MG63 (cell line): Measurements from ENCODE around the gene LIPN. TPM values are rescaled to one million over a fixed set of nuclear protein-coding genes. Genes with fewer than 3 reads are reported as not detected.

Experiments
- DNase-seq: peaks from one replicate; pipeline ENCODE4 v3.0.0-alpha.2; 2020
- H3K27me3 ChIP-seq: fragments of 250-450 bp; sonication (Bioruptor Pico); 2 replicates; pipeline ENCODE4 v1.5.1; 2020; ENCODE audit warnings: mild to moderate bottlenecking, moderate library complexity
- H3K36me3 ChIP-seq: fragments of 250-450 bp; sonication (Bioruptor Pico); 2 replicates; pipeline ENCODE4 v1.5.1; 2020; ENCODE audit warnings: mild to moderate bottlenecking, moderate library complexity
- H3K4me3 ChIP-seq: fragments of 250-450 bp; sonication (Bioruptor Pico); 2 replicates; pipeline ENCODE4 v1.5.1; 2020; ENCODE audit warnings: mild to moderate bottlenecking, moderate library complexity
- H3K9me3 ChIP-seq: fragments of 250-450 bp; sonication (Bioruptor Pico); 2 replicates; pipeline ENCODE4 v1.5.1; 2020; ENCODE audit warnings: mild to moderate bottlenecking, moderate library complexity
- total RNA-seq: library from RNA; depleted of rRNA; stranded (reverse); fragments of >200 nt; shearing (Covaris generic); gene quantifications from 2 replicates; pipeline ENCODE4 v1.2.3, GENCODE V29; 2014; ENCODE audit warnings: low replicate concordance

Gene LIPN
- total RNA-seq, 1 experiment from 2014 or later = 0.10 TPM

DNA sequence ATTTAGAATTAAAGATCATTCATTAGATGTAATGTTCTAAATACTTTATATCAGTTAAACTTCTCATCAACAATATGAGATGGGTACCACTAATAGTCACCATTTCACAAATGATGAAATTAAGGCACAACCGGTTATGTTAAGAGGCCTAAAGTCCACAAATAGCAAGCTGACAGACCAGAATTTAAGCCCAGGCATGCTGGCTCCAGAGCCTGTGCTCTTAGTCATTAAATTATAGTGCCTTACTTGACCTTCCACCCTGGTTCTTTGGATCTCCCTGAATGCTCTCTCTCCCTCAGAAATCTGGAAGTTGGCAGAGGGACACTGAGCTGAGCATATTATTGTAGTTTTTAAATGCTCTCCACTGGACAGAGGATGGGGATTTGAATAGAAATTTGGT lies 3.6 kb downstream of the LIPN start:
- H3K27me3 ChIP-seq = no peaks in the 10 kb centered on the region
- no peaks in the 10 kb centered on the region for H3K36me3 ChIP-seq
- H3K9me3 ChIP-seq = no peaks in the 10 kb centered on the region
- no peak overlapping the region for H3K4me3 ChIP-seq
- peak; percentile 51 for DNase-seq

DNA sequence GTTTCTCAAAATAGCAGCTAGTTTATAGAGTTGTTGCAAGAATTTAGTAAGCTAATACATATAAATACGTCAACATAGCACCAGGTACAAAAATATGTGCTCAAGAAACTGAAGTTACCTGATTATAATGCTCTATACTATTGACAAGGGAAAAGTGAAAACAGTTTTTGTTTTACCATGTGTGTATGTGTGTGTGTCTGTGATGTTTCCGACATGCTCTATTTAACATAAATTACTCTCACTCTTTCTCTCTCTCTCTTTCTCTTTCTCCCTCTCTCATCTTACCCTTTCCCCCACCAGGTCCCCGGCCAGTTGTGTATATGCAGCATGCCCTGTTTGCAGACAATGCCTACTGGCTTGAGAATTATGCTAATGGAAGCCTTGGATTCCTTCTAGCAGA lies 4.3 kb downstream of the LIPN start:
- DNase-seq = no peak
- no peaks in the 10 kb centered on the region for H3K9me3 ChIP-seq
- no peaks in the 10 kb centered on the region for H3K36me3 ChIP-seq
- no peaks in the 10 kb centered on the region for H3K27me3 ChIP-seq
- no peak overlapping the region for H3K4me3 ChIP-seq

DNA sequence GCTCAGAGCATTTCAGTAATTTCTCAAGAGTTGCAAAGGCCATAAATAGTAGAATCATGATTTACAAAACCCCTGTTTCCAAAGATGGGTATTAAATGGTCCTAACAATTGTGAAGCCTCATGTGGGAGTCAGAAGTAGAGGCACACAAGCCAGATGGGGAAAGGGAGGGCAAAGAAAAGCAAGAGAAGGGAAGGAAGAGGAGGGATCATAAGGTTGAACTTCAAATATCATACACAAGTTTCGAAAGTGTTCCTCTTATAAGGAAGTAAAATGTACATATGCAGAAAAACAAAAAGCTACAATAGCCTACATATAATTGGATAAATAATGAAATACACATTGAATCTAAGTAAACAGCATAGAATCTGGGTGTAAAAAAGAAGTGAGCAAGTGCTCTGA lies 6.0 kb downstream of the LIPN start:
- no peak for DNase-seq
- Histone ChIP-seq H3K27me3 (no peaks in the 10 kb centered on the region), H3K9me3 (no peaks in the 10 kb centered on the region), H3K4me3 (no peak overlapping the region), H3K36me3 (no peaks in the 10 kb centered on the region)

DNA sequence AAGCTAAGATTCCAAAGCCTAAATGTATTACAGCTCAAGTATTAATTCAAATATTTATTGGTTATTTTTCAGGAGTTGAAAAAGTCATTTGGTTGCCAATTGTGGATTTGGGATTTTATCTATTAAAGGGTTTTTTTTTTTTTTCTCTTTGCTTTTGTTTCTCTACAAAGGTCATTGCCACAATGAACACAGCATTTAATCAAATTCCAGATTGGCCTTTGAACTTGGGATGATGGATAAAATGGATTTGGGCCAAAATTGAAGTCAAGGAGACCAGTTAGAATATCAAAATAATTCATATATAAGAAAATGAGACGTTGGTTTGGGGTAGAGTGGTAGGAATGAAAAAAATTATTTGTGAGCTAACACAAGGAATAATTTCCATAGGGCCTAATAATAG lies 9.6 kb downstream of the LIPN start:
- Histone ChIP-seq H3K9me3 (peaks cover 4% of the 10 kb centered on the region), H3K36me3 (no peaks in the 10 kb centered on the region), H3K27me3 (no peaks in the 10 kb centered on the region), H3K4me3 (no peak overlapping the region)
- no peak for DNase-seq

DNA sequence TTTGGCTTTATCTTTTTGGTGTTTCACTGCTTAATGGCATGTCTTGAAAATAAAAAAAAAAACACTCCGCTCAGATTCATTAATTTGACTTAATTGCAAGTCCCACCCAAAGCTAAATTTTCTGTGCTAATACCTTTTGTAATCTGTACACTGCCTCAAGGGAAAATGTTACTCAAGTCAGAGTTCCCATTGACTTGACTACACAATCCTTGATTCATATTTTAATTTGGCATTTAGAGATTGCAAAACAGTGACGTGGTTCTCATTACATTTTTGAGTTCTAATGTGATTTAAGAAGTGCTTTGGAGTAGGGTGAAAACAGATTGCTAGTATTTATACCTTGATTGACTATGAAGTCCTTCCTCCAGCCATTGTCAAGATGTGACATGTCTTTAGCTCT lies 21.4 kb downstream of the LIPN start:
- Histone ChIP-seq H3K27me3 (no peaks in the 10 kb centered on the region), H3K4me3 (no peak overlapping the region), H3K9me3 (no peaks in the 10 kb centered on the region), H3K36me3 (no peaks in the 10 kb centered on the region)
- no peak for DNase-seq

DNA sequence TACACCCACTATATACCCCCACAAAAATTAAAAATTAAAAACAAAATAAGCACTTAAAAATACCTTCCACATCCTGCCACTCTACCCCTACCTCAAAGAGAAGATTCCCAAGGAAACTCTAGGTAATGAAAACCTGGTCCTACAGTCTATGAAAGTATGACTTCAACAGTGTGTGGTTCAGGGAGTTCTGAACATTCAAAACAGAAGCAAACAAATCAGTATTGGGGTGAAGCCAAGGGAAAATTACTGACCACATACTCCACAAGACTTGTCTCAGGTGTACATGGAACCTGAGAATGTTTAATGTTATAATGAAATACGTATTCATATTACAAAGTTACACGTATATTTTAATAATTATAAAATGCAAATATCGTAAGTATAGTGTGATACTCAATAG lies 22.4 kb downstream of the LIPN start:
- no peaks in the 10 kb centered on the region for H3K27me3 ChIP-seq
- H3K36me3 ChIP-seq = no peaks in the 10 kb centered on the region
- no peak overlapping the region for H3K4me3 ChIP-seq
- no peaks in the 10 kb centered on the region for H3K9me3 ChIP-seq
- no peak for DNase-seq

DNA sequence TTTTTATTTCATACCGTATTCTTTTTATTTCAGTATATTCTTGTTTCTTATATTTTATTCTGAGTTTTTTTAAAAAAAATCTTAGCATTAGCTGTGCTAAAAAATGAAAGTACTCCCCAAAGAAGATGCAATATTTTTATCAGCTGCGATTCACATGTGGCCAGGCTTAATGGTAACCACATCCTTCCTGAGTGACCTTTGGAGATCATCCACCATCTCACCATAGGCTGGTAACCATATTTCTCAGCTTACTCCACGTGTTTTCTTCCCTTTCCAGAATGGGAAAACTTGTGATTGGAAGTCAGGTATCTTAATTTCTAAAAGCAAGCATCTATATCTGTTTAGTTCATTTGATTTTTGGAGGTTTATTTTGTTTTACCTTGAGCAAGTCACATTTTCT lies 23.9 kb downstream of the LIPN start:
- Histone ChIP-seq H3K27me3 (no peaks in the 10 kb centered on the region), H3K36me3 (no peaks in the 10 kb centered on the region), H3K4me3 (no peak overlapping the region), H3K9me3 (no peaks in the 10 kb centered on the region)
- no peak for DNase-seq

DNA sequence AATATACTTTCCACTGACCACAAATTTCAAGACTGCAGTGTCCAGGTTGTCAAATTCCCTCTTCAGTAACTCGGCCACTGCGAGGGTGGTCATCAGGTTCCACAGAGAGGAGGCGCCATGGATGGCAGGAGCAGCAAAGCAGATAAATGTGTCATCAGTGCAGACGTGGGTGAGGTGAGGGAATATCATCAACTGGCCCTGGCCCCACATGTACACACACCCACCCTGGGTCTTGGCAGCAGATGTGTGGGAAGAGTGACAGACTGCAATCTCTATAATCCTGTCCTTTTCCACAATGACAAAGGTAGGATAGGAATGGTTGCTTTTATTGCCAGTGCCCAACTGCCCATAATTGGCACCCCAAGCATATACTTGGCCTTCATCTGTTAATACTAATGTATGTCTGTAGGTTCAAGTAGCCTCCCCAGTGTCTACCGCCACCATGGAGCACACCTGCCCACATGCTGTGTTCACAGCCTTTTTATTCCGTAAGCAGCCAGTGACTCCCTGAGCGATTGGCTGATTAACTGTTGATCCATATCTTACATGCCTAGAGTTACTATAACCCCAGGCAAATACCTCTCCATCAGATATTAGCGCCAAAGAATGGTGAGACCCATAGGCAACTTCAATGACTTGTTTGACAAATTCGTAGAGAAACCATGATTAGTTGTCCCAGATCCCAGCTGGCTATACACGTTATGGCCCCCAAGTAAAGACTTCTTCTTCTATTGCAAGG lies 26.4 kb downstream of the LIPN start:
- H3K9me3 ChIP-seq = no peaks in the 10 kb centered on the region
- DNase-seq = no peak
- H3K36me3 ChIP-seq = no peaks in the 10 kb centered on the region
- H3K27me3 ChIP-seq = no peaks in the 10 kb centered on the region
- no peak overlapping the region for H3K4me3 ChIP-seq

DNA sequence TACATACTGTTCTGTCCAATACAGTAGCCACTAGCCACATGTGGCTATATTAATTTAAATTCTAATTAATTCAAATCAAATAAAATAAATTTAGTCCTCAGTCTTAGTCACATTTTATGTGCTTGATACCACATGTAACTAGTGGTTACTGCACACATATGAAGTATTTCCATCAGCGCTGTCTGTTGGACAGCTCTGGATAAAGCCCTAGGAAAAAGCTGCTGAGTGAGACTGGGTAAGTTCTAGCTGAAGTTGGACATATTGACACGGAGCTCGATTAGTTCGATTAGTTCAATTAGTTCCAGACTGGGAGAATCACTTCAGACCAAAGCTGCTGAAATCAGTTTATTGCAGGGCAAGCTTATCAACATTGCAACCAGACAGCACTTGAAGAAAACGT lies 27.6 kb downstream of the LIPN start:
- H3K9me3 ChIP-seq = no peaks in the 10 kb centered on the region
- H3K36me3 ChIP-seq = no peaks in the 10 kb centered on the region
- H3K27me3 ChIP-seq = no peaks in the 10 kb centered on the region
- H3K4me3 ChIP-seq = no peak overlapping the region
- no peak for DNase-seq

DNA sequence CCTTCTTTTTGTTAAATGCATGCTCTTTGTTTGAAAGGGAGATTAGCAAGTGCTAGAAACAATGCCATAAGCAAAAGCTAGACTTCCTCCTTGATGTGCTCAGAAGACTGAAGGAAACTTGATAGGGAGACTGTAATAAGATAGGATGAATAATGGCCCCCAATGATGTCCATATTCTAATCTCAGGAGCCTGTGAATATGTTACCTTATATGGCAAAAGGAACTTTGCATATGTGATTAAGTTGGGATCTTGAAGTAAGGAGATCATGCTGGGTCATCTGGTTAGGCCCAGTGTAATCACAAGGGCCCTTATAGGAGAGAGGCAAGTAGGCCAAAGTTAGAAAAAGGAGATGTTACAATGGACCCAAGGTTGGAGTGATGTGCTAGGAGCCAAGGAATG lies 29.1 kb downstream of the LIPN start:
- Histone ChIP-seq H3K9me3 (no peaks in the 10 kb centered on the region), H3K27me3 (no peaks in the 10 kb centered on the region), H3K36me3 (no peaks in the 10 kb centered on the region), H3K4me3 (no peak overlapping the region)
- no peak for DNase-seq

DNA sequence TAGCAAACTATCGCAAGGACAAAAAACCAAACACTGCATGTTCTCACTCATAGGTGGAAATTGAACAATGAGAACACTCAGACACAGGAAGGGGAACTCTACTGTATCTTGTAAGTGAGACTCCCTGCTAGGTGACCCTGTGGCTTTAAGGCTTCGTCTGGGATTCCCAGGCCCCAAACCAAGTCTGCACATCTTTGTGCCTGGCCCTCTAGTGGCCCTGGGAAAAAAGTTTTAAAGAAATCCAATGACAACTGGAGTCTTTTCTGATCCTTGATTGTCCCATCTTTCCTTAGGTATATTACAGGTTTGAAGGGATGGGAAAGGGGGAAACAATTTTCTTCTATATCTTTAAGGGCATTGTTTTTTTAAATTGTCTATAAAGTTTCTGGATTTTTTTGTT lies 32.1 kb downstream of the LIPN start:
- Histone ChIP-seq H3K27me3 (no peaks in the 10 kb centered on the region), H3K36me3 (no peaks in the 10 kb centered on the region), H3K4me3 (no peak overlapping the region), H3K9me3 (no peaks in the 10 kb centered on the region)
- DNase-seq = peak; percentile 31

DNA sequence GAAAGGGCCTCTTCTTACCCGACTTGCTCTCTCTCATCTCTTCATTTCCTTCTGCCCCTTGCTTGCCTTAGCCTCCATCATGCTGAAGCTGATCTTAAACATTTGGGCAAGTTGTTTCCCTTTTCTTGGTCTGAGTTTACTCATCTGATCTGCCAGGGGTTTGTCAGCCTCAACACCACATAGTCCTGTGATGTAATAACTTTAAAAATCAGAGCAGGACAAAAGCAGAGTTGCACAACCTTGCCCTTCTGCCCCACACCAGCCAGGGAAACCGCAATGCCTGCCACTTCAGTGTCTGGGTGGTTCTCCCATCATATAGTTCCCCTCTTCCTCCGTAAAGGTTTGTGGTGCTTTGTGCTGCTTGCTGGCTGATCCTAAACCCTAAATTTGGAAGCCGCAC lies 32.8 kb downstream of the LIPN start:
- H3K27me3 ChIP-seq = no peaks in the 10 kb centered on the region
- H3K36me3 ChIP-seq = no peaks in the 10 kb centered on the region
- no peaks in the 10 kb centered on the region for H3K9me3 ChIP-seq
- H3K4me3 ChIP-seq = no peak overlapping the region
- peak; percentile 14 for DNase-seq

DNA sequence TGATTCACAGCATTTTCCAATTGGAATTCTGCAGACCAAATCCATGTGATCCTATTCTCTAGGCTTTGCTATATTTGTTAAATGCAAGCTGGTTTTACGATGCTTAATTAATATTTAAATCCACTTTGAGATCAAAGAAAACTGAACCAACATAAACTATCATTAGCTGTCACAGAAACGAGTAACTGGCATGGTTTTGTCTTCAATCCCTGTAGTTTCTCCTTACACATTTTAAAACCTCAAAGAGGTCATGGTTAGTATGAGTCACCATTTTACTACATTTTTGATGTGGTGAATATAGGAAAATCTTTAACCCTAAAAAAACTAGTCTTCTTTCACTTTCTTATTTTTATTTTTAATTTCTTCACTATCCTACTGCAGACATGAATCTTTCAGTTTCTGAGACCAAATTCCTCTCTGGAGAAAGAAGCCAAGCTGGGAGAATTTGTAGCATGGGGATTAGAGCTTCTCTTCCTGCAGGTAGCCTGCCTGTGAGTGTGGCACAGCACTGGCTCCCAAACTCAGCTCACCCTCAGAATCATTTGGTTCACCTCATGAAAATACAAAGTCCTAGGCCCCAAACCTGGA lies 34.0 kb downstream of the LIPN start:
- no peak overlapping the region for H3K4me3 ChIP-seq
- no peak for DNase-seq
- no peaks in the 10 kb centered on the region for H3K27me3 ChIP-seq
- H3K9me3 ChIP-seq = no peaks in the 10 kb centered on the region
- H3K36me3 ChIP-seq = no peaks in the 10 kb centered on the region

DNA sequence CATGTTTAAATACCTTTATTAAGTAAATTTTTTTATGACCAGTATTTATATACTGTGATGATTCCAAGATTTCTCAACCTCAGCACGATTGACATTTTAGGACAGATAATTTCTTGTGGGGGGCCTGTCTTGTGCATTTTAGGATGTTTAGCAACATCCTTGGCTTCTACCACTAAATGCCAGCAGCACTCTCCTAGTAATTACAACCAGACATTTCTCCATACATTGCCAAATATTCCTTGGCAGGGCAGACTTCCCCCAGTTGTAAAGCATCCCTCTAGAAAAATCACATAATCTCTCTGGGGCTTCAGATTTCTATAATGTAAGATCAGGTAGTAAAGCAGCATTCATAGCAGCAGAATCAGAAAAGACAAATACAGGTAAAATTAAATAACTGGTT lies 34.9 kb downstream of the LIPN start:
- Histone ChIP-seq H3K4me3 (no peak overlapping the region), H3K36me3 (no peaks in the 10 kb centered on the region), H3K9me3 (no peaks in the 10 kb centered on the region), H3K27me3 (no peaks in the 10 kb centered on the region)
- DNase-seq = no peak

DNA sequence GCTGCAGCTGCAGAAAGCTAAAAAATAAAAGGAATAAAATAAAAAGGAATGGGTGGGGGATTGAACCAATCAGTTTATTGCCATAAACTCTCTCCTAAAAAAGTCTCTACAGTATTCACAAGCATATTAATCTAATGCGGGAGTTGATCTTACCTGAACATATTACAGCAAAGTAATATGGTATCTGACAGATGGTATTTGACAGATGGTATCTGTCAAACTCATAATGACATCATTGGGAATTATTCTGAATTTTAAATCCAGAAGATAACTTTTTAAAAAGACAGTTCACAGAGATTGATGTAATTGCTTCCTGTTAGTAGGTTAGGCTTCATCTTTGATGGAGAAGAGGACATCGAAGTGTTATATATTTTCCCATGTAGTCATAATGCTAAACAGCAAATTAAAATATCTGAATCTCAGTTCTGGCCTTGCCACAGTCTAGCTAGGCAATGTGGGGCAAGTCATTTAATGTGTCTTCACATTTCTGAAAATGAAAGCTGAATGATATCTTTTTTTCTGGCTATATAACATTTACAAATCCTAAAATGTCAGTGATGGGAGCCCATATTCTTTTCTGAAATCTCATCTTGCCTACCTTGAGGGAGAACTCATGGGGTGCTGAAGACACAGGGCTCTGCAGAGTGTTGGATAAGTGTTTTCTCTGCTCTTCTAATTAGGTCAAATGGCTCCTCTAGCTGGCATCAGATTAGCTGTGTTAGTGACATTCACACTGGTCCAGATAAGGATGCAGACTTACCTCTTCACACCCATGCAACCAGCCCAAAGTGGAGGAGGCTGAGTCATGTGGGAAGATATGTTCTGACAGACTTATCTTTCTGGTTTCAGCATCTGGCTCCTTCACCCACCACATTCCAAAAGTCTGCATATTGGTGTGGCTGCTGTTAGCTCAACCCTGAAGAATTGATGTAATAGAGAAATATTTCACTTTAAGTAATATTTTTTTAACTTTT lies 40.6 kb downstream of the LIPN start:
- Histone ChIP-seq H3K9me3 (peaks cover 3% of the 10 kb centered on the region; the same call in 1 of the 2 replicates), H3K27me3 (no peaks in the 10 kb centered on the region), H3K36me3 (no peaks in the 10 kb centered on the region), H3K4me3 (no peak overlapping the region)
- peak; percentile 1 for DNase-seq

DNA sequence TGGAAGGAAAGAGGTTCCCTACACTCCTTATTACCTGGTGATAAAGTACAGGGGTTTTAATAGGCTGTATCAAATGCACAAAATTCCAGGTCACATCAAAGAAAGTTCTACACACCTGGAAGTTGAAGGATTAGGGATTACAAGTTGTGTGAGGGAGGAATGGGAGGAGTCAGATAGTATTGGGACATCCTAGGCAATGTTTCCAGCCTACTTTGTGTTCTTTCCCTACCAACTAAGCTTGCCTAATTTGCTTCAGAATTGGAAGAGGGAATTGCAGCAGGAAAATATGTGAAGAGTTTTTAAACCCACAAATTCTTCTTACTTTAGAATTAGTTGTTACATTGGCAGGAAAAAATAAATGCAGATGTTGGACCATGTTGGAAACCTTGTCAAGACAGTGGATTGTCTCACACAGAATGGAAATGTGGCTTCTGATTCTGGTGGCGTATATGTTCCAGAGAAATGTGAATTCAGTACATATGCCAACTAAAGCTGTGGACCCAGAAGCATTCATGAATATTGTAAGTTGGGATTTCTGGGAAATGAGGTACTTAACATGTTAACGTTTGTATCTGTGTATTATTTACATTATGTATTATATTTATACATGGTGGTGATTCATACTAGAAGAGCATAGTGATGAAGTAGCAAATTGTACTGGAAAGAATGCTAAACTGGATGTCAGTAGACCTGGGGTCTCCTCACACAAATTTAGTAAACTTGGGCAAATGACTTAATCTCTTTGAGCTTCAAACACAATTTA lies 42.9 kb downstream of the LIPN start, which contains the start of gene LIPM:
Gene LIPM, plus strand, starts transcription at position 208 of the 763 bp plus-strand sequence. Its CDS starts 167 bp downstream, at position 375.
- Histone ChIP-seq H3K27me3 (no peaks in the 10 kb centered on the region), H3K9me3 (peaks cover 3% of the 10 kb centered on the region; the same call in 1 of the 2 replicates), H3K4me3 (no peak within 1 kb of the TSS), H3K36me3 (no peaks in the 10 kb centered on the region)
- no peak for DNase-seq

DNA sequence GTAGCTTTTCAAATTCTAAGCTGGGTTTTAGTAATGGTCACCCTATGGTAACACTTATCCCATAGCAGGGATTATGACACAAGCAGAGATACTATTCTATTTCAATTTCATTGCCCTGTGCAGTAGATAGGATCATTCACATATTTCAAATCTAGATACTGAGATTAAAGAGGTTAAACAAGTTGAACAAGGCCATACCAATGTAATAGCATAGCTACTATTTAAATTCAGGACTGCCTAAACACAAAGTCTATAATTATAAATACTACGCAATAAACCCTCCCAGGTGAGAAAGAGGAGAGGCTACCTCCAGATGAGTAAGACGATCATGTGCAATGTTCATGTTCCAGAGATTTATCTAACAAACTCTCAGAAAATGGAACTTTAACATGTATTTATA lies 43.8 kb downstream of the LIPN start:
- no peak overlapping the region for H3K4me3 ChIP-seq
- peaks cover 3% of the 10 kb centered on the region; the same call in 1 of the 2 replicates for H3K9me3 ChIP-seq
- DNase-seq = no peak
- no peaks in the 10 kb centered on the region for H3K27me3 ChIP-seq
- H3K36me3 ChIP-seq = no peaks in the 10 kb centered on the region
